ENCODE measurements around the gene LMAN2.
"Not testable (repeated sequence)": the region's sequence is repeated elsewhere in the genome, so short reads cannot be mapped to it uniquely, and the experiment has no call there.

Gene LMAN2

GRCh38 chr5:177307544-177308363 is 43.7 kb downstream of the LMAN2 start:
- DNase-seq (ENCODE audit: low read depth in 1 of 2, low spot score in 1 of 2) = no peak

- no peak for DNase-seq (ENCODE audit: low read depth in 1 of 2, low spot score in 1 of 2)
These were observed 44.6 kb downstream of the LMAN2 start for GRCh38 chr5:177306674-177307543.

GRCh38 chr5:177306103-177306640 is 45.3 kb downstream of the LMAN2 start:
- DNase-seq (ENCODE audit: low read depth in 1 of 2, low spot score in 1 of 2) = not testable (repeated sequence)

- no peak for DNase-seq (ENCODE audit: low read depth in 1 of 2, low spot score in 1 of 2)
These were observed 46.9 kb downstream of the LMAN2 start for GRCh38 chr5:177304392-177305119.

GRCh38 chr5:177303925-177304391 is 47.5 kb downstream of the LMAN2 start:
- no peak for DNase-seq (ENCODE audit: low read depth in 1 of 2, low spot score in 1 of 2)

GRCh38 chr5:177303121-177303924 is 48.1 kb downstream of the LMAN2 start, which contains the start of the genes PRELID1 and RAB24:
PRELID1 (plus strand) TSS chr5:177303799; CDS start chr5:177303986, 187 bp downstream.
RAB24 (minus strand) TSS chr5:177303719; CDS start chr5:177303288, 431 bp downstream.
- DNase-seq (ENCODE audit: low read depth in 1 of 2, low spot score in 1 of 2) = peak; percentile 79 to 85

- DNase-seq (ENCODE audit: low read depth in 1 of 2, low spot score in 1 of 2) = no peak
These were observed 48.9 kb downstream of the LMAN2 start for GRCh38 chr5:177302354-177303110.

GRCh38 chr5:177301503-177302165 is 49.8 kb downstream of the LMAN2 start:
- no peak for DNase-seq (ENCODE audit: low read depth in 1 of 2, low spot score in 1 of 2)

- no peak for DNase-seq (ENCODE audit: low read depth in 1 of 2, low spot score in 1 of 2)
These were observed 50.5 kb downstream of the LMAN2 start for GRCh38 chr5:177300951-177301350.

- DNase-seq (ENCODE audit: low read depth in 1 of 2, low spot score in 1 of 2) = no peak
These were observed 51.1 kb downstream of the LMAN2 start for GRCh38 chr5:177300236-177300880.

GRCh38 chr5:177299697-177300096 is 51.8 kb downstream of the LMAN2 start:
- DNase-seq (ENCODE audit: low read depth in 1 of 2, low spot score in 1 of 2) = no peak

GRCh38 chr5:177297922-177298321 is 53.5 kb downstream of the LMAN2 start:
- DNase-seq (ENCODE audit: low read depth in 1 of 2, low spot score in 1 of 2) = no peak

GRCh38 chr5:177296581-177296980 is 54.9 kb downstream of the LMAN2 start:
- no peak for DNase-seq (ENCODE audit: low read depth in 1 of 2, low spot score in 1 of 2)

- no peak for DNase-seq (ENCODE audit: low read depth in 1 of 2, low spot score in 1 of 2)
These were observed 55.5 kb downstream of the LMAN2 start for GRCh38 chr5:177295924-177296323.

- DNase-seq (ENCODE audit: low read depth in 1 of 2, low spot score in 1 of 2) = no peak
These were observed 56.8 kb downstream of the LMAN2 start for GRCh38 chr5:177294632-177295031.

- no peak for DNase-seq (ENCODE audit: low read depth in 1 of 2, low spot score in 1 of 2)
These were observed 57.5 kb downstream of the LMAN2 start for GRCh38 chr5:177293819-177294581.

GRCh38 chr5:177291735-177292134 is 59.7 kb downstream of the LMAN2 start:
- DNase-seq (ENCODE audit: low read depth in 1 of 2, low spot score in 1 of 2) = no peak
